NCI-H82 treated with DMSO at 0.1 percent for 48 hours (cell line): ENCODE results near the gene PMEPA1.

ENCODE experiments used
- DNase-seq: peaks from one replicate; lab custom pipeline; 2025; ENCODE audit not compliant: unreplicated experiment; lab: John Stamatoyannopoulos, UW

PMEPA1 gene

GRCh38 chr20:57695940-57696339 lies 13.9 kb downstream of the PMEPA1 start:
- no peak for DNase-seq

GRCh38 chr20:57695012-57695411 lies 14.8 kb downstream of the PMEPA1 start:
- no peak for DNase-seq

GRCh38 chr20:57694481-57694880 lies 15.3 kb downstream of the PMEPA1 start:
- DNase-seq, result no peak

GRCh38 chr20:57693670-57694329 lies 16.0 kb downstream of the PMEPA1 start:
- DNase-seq, result no peak

- DNase-seq, result no peak
Observed at GRCh38 chr20:57693002-57693582, 16.7 kb downstream of the PMEPA1 start.

- DNase-seq, result no peak
Observed at GRCh38 chr20:57692393-57692792, 17.4 kb downstream of the PMEPA1 start.

- no peak for DNase-seq
Observed at GRCh38 chr20:57691699-57692098, 18.1 kb downstream of the PMEPA1 start.

- no peak for DNase-seq
Observed at GRCh38 chr20:57690525-57690924, 19.3 kb downstream of the PMEPA1 start.

- DNase-seq, result no peak
Observed at GRCh38 chr20:57689745-57690481, 19.9 kb downstream of the PMEPA1 start.

- DNase-seq, result no peak
Observed at GRCh38 chr20:57688864-57689263, 21.0 kb downstream of the PMEPA1 start.

- DNase-seq, result no peak
Observed at GRCh38 chr20:57688295-57688694, 21.5 kb downstream of the PMEPA1 start.

GRCh38 chr20:57686931-57687652 lies 22.7 kb downstream of the PMEPA1 start:
- no peak for DNase-seq

- DNase-seq, result no peak
Observed at GRCh38 chr20:57685146-57685758, 24.6 kb downstream of the PMEPA1 start.

GRCh38 chr20:57684808-57685140 lies 25.0 kb downstream of the PMEPA1 start:
- DNase-seq, result no peak

- DNase-seq, result no peak
Observed at GRCh38 chr20:57683881-57684807, 25.7 kb downstream of the PMEPA1 start.

GRCh38 chr20:57683287-57683686 lies 26.5 kb downstream of the PMEPA1 start:
- no peak for DNase-seq

GRCh38 chr20:57682184-57683101 lies 27.4 kb downstream of the PMEPA1 start:
- DNase-seq, result no peak

GRCh38 chr20:57680934-57681914 lies 28.6 kb downstream of the PMEPA1 start:
- DNase-seq, result no peak
